Measurements from ENCODE around the gene FAF2.

DNA sequence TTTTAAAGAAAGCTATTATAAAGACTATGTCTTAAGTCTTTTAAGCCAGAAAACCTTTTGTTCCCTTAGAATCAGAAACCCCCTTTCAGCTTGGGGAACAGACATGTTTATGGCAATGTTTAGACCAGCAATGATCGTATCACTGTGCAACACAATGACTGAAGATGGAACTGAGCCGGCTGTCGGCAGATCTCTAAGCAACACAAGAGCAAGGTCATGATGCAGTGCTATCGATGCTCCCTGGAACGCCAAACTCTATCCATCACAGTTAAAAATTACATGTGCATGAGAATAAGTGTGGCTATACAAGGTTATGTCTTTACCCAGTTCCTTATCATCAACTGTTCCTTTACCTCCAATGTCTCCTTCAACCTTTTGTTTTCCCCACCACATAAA lies 90.8 kb downstream of the FAF2 start:
- TF ChIP-seq, protein P1, sequence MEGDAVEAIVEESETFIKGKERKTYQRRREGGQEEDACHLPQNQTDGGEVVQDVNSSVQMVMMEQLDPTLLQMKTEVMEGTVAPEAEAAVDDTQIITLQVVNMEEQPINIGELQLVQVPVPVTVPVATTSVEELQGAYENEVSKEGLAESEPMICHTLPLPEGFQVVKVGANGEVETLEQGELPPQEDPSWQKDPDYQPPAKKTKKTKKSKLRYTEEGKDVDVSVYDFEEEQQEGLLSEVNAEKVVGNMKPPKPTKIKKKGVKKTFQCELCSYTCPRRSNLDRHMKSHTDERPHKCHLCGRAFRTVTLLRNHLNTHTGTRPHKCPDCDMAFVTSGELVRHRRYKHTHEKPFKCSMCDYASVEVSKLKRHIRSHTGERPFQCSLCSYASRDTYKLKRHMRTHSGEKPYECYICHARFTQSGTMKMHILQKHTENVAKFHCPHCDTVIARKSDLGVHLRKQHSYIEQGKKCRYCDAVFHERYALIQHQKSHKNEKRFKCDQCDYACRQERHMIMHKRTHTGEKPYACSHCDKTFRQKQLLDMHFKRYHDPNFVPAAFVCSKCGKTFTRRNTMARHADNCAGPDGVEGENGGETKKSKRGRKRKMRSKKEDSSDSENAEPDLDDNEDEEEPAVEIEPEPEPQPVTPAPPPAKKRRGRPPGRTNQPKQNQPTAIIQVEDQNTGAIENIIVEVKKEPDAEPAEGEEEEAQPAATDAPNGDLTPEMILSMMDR (IDR thresholded peaks at IDR 0.05) = no peak
- TF ChIP-seq POLR2A (IDR thresholded peaks at IDR 0.05) = no peak
